CD4-positive, alpha-beta T cell treated with Interleukin-6 at 100 ng/mL for 8 hours (primary cell): ENCODE data around the gene KCNMA1.
A peak's percentile ranks its signal among the peaks of the same experiment; 100 is the strongest.

Source experiments
- DNase-seq: peaks from one replicate; pipeline ENCODE4 v3.0.0-alpha.2; 2020; ENCODE audit warnings: mixed read lengths, low spot score

Gene KCNMA1

GRCh38 chr10:77041636-77042258 lies 595.9 kb downstream of the KCNMA1 start:
- DNase-seq, result peak; percentile 36

DNA sequence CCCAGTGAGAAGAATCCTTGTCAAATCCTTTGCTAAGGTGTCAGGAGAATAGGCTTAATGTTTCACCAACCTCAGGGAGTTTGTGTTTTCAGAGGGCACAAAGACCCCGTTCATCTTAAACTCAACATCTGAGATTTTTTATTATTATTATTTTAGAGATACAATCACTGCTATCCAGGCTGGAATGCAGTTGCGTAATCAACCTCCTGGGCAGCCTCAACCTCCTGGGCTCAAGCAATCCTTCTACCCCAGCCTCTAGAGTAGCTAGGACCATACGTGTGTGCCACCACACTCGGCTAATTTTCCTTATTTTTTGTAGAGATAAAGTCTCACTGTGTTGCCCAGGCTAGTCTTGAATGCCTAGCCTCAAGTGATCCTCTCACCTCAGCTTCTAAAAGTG lies 599.2 kb downstream of the KCNMA1 start:
- DNase-seq, result no peak

DNA sequence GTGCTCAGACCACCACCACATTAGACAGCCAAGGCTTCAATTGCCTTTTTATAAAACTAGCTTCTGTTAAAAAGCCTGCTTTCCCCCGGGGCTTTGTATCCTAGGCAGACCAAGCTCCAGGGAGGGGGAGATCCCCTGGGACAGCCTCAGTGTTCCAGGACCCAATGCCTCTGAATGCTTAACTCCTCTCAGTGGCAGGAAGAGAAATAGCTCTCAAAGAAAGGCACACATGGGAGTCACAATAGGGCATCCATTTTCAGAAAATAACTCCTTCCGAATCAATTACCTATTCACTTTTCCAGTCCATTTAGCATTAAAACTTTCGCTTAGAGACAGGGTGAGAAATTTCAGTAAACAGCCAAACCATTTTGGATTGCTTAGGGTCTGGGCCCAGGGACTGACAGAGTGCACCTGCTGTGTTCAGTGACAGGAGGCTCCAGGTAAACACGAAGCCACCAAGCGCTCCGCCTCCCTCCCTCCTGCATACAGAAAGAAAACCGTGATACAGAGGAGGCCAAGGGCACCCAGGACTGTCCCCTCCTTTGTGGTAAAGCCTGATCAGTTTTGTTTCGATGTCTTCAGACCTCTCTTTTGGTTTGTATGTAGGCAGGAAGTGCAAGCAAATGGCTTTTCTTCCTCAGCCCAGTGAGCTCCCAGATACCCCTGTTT lies 599.7 kb downstream of the KCNMA1 start:
- DNase-seq, result no peak

GRCh38 chr10:77036993-77037734 lies 600.4 kb downstream of the KCNMA1 start:
- DNase-seq, result no peak

- DNase-seq, result no peak
Observed at GRCh38 chr10:77036276-77036675, 601.3 kb downstream of the KCNMA1 start.

GRCh38 chr10:77034795-77035194 lies 602.8 kb downstream of the KCNMA1 start:
- DNase-seq, result no peak

- DNase-seq, result no peak
Observed at GRCh38 chr10:77034240-77034639, 603.4 kb downstream of the KCNMA1 start.

- DNase-seq, result no peak
Observed at GRCh38 chr10:77032188-77032570, 605.4 kb downstream of the KCNMA1 start.

GRCh38 chr10:77031531-77032187 lies 605.9 kb downstream of the KCNMA1 start:
- no peak for DNase-seq

GRCh38 chr10:77030974-77031373 lies 606.6 kb downstream of the KCNMA1 start:
- no peak for DNase-seq

DNA sequence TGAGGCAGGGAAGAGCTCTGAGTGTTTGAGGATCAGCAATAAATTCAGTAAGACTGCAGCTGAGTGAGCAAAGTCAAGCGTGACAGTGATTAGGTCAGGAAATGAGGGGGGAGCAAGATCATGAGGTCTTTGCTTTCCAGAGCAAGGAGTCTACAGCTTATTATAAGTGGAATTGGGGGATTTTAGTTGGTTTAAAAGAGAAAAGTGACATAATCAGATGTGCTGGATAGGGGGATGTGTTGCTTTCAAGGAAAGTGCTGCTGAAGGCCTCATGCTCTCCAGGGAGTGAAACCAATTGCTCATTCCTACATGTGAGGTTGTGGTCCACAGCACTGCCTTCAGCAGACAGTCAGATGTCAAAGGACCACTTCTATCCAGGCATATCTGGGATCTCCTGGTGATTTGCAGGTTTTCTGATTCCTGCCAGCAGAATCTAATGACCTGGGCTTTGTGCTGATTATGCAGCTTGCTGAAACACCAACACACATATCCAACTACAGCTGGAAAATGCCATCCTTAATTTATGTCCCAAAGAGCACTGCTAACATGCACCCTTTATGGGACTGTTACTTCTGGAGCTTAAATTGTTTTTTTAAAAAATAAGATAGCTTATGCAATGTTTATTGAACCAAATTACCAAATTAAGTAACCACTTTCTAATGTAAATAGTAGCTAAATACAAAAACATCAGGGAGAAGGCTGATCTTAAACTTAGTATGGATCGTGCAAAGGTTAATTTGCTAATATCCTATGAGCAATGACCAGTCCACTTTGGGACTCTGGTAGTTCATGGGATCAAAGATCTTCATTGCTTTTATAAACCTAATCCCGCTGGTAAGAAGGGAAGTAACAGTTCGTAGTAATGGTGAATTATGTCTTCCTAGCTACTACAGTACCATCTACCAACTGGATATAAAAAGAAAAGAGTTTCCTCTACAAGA lies 607.6 kb downstream of the KCNMA1 start:
- DNase-seq, result no peak

DNA sequence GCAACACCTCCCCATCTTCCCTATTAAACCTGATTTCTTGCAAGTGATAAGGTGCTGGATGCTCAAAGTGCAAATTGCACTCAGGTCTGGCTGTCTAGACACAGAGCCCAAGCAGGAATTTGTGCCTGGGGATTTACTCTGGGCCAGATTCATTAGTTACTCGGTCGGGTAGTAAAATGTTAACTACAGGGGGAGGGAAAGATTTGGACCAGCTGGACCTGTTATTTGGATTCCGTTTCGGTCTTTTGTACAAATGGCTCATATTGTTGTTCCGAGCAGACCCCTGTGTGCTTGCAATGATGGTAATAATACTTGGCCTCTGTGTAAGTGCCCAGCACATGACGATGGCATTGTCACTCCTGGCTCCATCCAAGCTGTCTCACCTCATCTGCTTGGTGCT lies 609.6 kb downstream of the KCNMA1 start:
- no peak for DNase-seq

- DNase-seq, result no peak
Observed at GRCh38 chr10:77027576-77027975, 610.0 kb downstream of the KCNMA1 start.

GRCh38 chr10:77027141-77027540 lies 610.5 kb downstream of the KCNMA1 start:
- DNase-seq, result no peak

DNA sequence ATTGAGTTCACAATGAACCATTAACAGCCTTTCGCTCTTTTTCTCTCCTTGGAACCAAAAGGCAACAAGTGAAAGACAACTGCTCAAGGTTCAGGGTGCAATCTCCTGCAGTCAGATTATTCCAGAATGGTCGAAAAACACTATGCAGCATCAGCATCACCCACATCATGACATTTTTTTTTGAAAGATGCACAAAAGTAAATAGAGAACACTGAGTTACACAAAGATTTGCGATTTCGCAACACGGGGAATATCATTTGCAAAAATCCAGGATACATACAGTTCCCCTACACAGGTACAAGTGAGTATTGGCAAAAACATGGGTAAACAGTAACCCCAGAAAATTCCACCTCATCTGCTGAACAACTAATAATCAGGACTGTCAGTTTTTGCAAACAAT lies 611.5 kb downstream of the KCNMA1 start:
- DNase-seq, result no peak

GRCh38 chr10:77024461-77024860 lies 613.1 kb downstream of the KCNMA1 start:
- no peak for DNase-seq

- no peak for DNase-seq
Observed at GRCh38 chr10:77023396-77023795, 614.2 kb downstream of the KCNMA1 start.

GRCh38 chr10:77022671-77023070 lies 614.9 kb downstream of the KCNMA1 start:
- no peak for DNase-seq

DNA sequence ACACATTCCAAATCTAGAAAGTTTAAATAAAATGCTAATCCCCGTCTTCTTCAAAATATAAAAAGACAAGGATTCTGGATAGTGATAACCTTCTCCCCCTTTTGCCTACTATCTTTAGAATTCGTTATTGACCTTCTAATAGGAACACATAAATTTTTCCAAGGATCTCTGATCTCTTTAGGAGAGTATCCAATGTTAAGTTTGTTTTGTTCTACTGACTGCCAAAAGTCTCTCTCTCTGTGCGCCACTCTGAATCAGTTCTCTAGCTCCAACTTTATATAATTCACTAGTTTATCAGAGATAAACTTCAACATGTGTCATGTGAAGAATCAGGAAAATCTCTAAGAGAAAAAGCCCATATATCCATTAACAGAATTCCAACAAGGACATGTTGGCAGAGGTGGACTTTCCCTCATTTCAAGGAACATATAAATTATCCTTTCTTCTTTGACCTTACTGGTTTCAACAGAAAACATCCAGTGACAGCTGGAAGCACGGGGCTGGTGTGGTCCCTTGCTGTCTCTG lies 615.6 kb downstream of the KCNMA1 start:
- no peak for DNase-seq

DNA sequence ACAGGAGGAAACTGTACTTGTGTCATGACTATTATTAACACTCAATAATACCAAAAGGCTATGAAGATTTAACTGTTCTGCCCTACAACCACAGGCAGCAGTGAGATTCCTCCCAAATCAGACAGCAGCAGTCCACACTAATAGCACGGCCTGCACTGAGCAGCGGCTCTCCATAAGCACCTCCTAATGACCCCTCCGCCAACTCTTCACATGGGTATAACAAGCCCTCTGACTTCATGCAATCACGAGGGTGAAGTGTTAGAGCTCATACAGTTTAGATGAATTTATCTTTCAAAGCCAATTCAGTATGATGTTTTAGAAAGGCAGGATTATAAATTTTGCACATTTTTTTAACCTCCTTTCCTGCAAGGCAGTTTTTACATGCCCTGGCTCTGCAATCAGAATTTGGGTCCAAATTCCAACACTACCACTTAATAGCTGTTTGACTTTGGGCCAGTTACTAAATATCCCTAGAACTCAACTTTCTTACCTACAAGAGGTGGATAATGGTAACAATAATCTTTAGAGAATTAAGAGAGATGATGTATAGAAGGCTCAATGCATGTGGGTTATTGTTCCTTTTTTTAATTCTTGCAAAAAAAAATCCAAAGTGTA lies 617.1 kb downstream of the KCNMA1 start:
- DNase-seq, result no peak

GRCh38 chr10:77016855-77017254 lies 620.8 kb downstream of the KCNMA1 start:
- DNase-seq, result no peak
